Glutamatergic neuron (in vitro differentiated cells): Measurements from ENCODE around the gene TEDC1. TPM values are rescaled to one million over a fixed set of nuclear protein-coding genes. Genes with fewer than 3 reads are reported as not detected.

Source experiments
- DNase-seq: peaks from one replicate; pipeline ENCODE4 v3.0.0; 2022
- H3K27ac Mint-ChIP-seq: one replicate; pipeline ENCODE4 v1.8.0; 2020; ENCODE audit warnings: mild to moderate bottlenecking, mixed read lengths, inconsistent platforms; ENCODE audit not compliant: unreplicated experiment
- H3K27me3 Mint-ChIP-seq: one replicate; pipeline ENCODE4 v1.8.0; 2020; ENCODE audit warnings: mild to moderate bottlenecking, moderate library complexity, mixed read lengths, inconsistent platforms; ENCODE audit not compliant: unreplicated experiment
- H3K36me3 Mint-ChIP-seq: one replicate; pipeline ENCODE4 v1.8.0; 2020; ENCODE audit warnings: mild to moderate bottlenecking, mixed read lengths, inconsistent platforms; ENCODE audit not compliant: unreplicated experiment
- H3K4me1 Mint-ChIP-seq: one replicate; pipeline ENCODE4 v1.8.0; 2020; ENCODE audit warnings: mild to moderate bottlenecking, low read depth, mixed read lengths, inconsistent platforms; ENCODE audit not compliant: unreplicated experiment
- H3K4me3 Mint-ChIP-seq: one replicate; pipeline ENCODE4 v1.8.0; 2020; ENCODE audit warnings: mild to moderate bottlenecking, mixed read lengths, inconsistent platforms; ENCODE audit not compliant: unreplicated experiment
- H3K9me3 Mint-ChIP-seq: one replicate; pipeline ENCODE4 v1.8.0; 2020; ENCODE audit warnings: mild to moderate bottlenecking, moderate library complexity, mixed read lengths, inconsistent platforms; ENCODE audit not compliant: unreplicated experiment
- CTCF ChIP-seq: fragments of 200-600 bp; sonication (generic); IDR thresholded peaks from one replicate; pipeline ENCODE4 v1.5.0; 2021; ENCODE audit not compliant: partially characterized antibody, unreplicated experiment
- long read RNA-seq: library from polyadenylated mRNA; unstranded; transcript quantifications from one replicate; pipeline ENCODE4 v2.0.0, GENCODE V29; 2020; ENCODE audit not compliant: unreplicated experiment
- total RNA-seq: library from RNA; stranded (reverse); fragmentation: NEBNext Ultra II Directional; extraction: Animal tissue kit (Norgen Biotek cat#: 25700); gene quantifications from one replicate; pipeline ENCODE4 v1.2.1, GENCODE V29; 2021; ENCODE audit not compliant: unreplicated experiment

The TEDC1 gene
- total RNA-seq = 13.8 TPM
- long read RNA-seq, partial matches to known transcripts = 1 of 9 reads
- long read RNA-seq, other reads (novel, unspliced or antisense) = 6 of 9 reads

GRCh38 chr14:105490572-105491365, at the start of gene TEDC1:
Gene TEDC1, plus strand, starts transcription at chr14:105491246. Its CDS starts 130 bp downstream, at chr14:105491376.
- peaks cover 2% of the 10 kb centered on the region for H3K4me1 Mint-ChIP-seq
- TF ChIP-seq CTCF = peak; percentile 75
- H3K9me3 Mint-ChIP-seq = peaks cover 5% of the 10 kb centered on the region
- peak within 1 kb of the TSS; percentile 86 for H3K27ac Mint-ChIP-seq
- H3K4me3 Mint-ChIP-seq = peak within 1 kb of the TSS; percentile 86
- peak; percentile 97 for DNase-seq
- H3K36me3 Mint-ChIP-seq = no peaks in the 10 kb centered on the region
- H3K27me3 Mint-ChIP-seq = peaks cover 16% of the 10 kb centered on the region

GRCh38 chr14:105442125-105442524, 48.9 kb upstream of the TEDC1 start:
- H3K4me1 Mint-ChIP-seq = peaks cover 7% of the 10 kb centered on the region
- H3K9me3 Mint-ChIP-seq = peaks cover 8% of the 10 kb centered on the region

GRCh38 chr14:105442834-105443233, 48.2 kb upstream of the TEDC1 start:
- no peak overlapping the region for H3K27ac Mint-ChIP-seq

More at GRCh38 chr14:105442125-105442524, 48.9 kb upstream of the TEDC1 start:
- Mint-ChIP-seq H3K36me3 (no peaks in the 10 kb centered on the region), H3K4me3 (no peak overlapping the region), H3K27me3 (peaks cover 15% of the 10 kb centered on the region), H3K27ac (no peak overlapping the region)
- no peak for DNase-seq
- no peak for TF ChIP-seq CTCF

GRCh38 chr14:105444859-105445258, 46.2 kb upstream of the TEDC1 start:
- Mint-ChIP-seq H3K36me3 (no peaks in the 10 kb centered on the region), H3K27me3 (peaks cover 13% of the 10 kb centered on the region), H3K27ac (no peak overlapping the region), H3K4me3 (no peak overlapping the region), H3K4me1 (peaks cover 3% of the 10 kb centered on the region), H3K9me3 (peaks cover 8% of the 10 kb centered on the region)
- TF ChIP-seq CTCF = no peak
- no peak for DNase-seq

More at GRCh38 chr14:105442834-105443233, 48.2 kb upstream of the TEDC1 start:
- H3K27me3 Mint-ChIP-seq = peaks cover 15% of the 10 kb centered on the region
- H3K9me3 Mint-ChIP-seq = peaks cover 8% of the 10 kb centered on the region
- no peak overlapping the region for H3K4me3 Mint-ChIP-seq
- peaks cover 7% of the 10 kb centered on the region for H3K4me1 Mint-ChIP-seq
- no peak for DNase-seq
- no peaks in the 10 kb centered on the region for H3K36me3 Mint-ChIP-seq
- no peak for TF ChIP-seq CTCF

GRCh38 chr14:105445290-105445689, 45.8 kb upstream of the TEDC1 start:
- Mint-ChIP-seq H3K9me3 (peaks cover 8% of the 10 kb centered on the region), H3K27ac (no peak overlapping the region), H3K4me3 (no peak overlapping the region), H3K36me3 (no peaks in the 10 kb centered on the region), H3K4me1 (peaks cover 3% of the 10 kb centered on the region), H3K27me3 (peaks cover 13% of the 10 kb centered on the region)
- TF ChIP-seq CTCF = no peak
- DNase-seq = peak; percentile 19
